ENCODE measurements around the gene GPR63.
"Not testable (repeated sequence)": the region's sequence is repeated elsewhere in the genome, so short reads cannot be mapped to it uniquely, and the experiment has no call there.

The GPR63 gene

GRCh38 chr6:96837081-96837971, at the start of gene GPR63:
TSS of gene GPR63 (minus strand) at chr6:96837477. CDS start at chr6:96799731, 37,746 bp downstream.
- Histone ChIP-seq H3K4me3 (ENCODE audit: low read length in 2 of 2) (peak within 1 kb of the TSS; percentile 77 to 85), H3K9ac (ENCODE audit: low read depth in 1 of 2, low read length in 2 of 2) (peak within 1 kb of the TSS; percentile 61 to 70), H3K36me3 (ENCODE audit: control insufficient read depth in 2 of 2, insufficient read depth in 2 of 2, low read length in 2 of 2) (no peaks in the 10 kb centered on the region), H3K27me3 (ENCODE audit: control insufficient read depth in 2 of 2, insufficient read depth in 2 of 2, low read length in 2 of 2) (peaks cover 10 to 12% of the 10 kb centered on the region in 2 donors), H3K9me3 (ENCODE audit: control insufficient read depth in 2 of 2, low read length in 2 of 2) (no peaks in the 10 kb centered on the region), H3K27ac (ENCODE audit: low read depth in 2 of 2, low read length in 2 of 2) (peak within 1 kb of the TSS; percentile 33 to 45), H3K4me1 (ENCODE audit: control insufficient read depth in 2 of 2, insufficient read depth in 2 of 2, low read length in 2 of 2) (peaks cover 0 to 3% of the 10 kb centered on the region in 2 donors)

DNA sequence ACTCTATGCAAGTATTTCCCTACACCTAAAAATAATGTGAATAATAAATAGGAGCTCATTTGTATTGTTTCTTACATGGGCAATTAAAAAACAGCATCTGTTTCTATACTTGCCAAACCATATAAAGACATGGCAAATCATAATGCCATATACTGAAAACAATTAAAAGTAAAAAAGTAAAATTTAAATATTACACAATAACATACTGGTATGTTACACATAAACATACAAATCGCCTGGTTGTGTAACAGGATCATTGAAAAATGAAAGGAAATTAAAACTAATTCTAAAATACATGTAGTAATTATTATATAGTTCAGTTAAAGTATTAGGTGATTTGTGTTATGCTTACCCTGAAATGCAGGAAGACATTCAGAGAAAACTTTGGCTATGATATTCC, 49.2 kb upstream of the GPR63 start:
- Histone ChIP-seq H3K9me3 (ENCODE audit: control insufficient read depth in 2 of 2, low read length in 2 of 2) (no peaks in the 10 kb centered on the region), H3K36me3 (ENCODE audit: control insufficient read depth in 2 of 2, insufficient read depth in 2 of 2, low read length in 2 of 2) (peaks cover 8 to 15% of the 10 kb centered on the region in 2 donors), H3K9ac (ENCODE audit: low read depth in 1 of 2, low read length in 2 of 2) (no peak overlapping the region), H3K27me3 (ENCODE audit: control insufficient read depth in 2 of 2, insufficient read depth in 2 of 2, low read length in 2 of 2) (no peaks in the 10 kb centered on the region), H3K27ac (ENCODE audit: low read depth in 2 of 2, low read length in 2 of 2) (no peak overlapping the region), H3K4me1 (ENCODE audit: control insufficient read depth in 2 of 2, insufficient read depth in 2 of 2, low read length in 2 of 2) (no peaks in the 10 kb centered on the region), H3K4me3 (ENCODE audit: low read length in 2 of 2) (no peak overlapping the region)

DNA sequence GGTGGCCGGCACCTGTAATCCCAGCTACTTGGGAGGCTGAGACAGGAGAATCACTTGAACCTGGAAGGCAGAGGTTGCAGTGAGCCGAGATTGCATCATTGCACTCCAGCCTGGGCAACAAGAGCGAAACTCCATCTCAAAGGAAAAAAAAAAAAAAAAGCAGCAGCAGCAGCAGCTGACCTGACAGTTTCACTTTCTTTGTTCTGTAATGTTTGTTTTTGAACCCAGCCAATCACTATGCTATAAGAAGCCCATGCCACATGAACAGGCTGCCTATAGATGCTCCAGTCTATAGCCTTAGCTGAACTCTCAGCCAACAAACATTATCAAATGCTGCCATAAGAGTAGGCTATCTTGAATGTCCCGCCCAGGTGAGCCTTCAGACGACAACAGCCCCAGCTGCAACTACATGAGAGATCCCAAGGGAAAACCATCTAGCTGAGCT, 47.9 kb upstream of the GPR63 start:
- H3K27me3 ChIP-seq (ENCODE audit: control insufficient read depth in 2 of 2, insufficient read depth in 2 of 2, low read length in 2 of 2); H3K4me1 ChIP-seq (ENCODE audit: control insufficient read depth in 2 of 2, insufficient read depth in 2 of 2, low read length in 2 of 2); H3K36me3 ChIP-seq (ENCODE audit: control insufficient read depth in 2 of 2, insufficient read depth in 2 of 2, low read length in 2 of 2); H3K27ac ChIP-seq (ENCODE audit: low read depth in 2 of 2, low read length in 2 of 2); H3K9me3 ChIP-seq (ENCODE audit: control insufficient read depth in 2 of 2, low read length in 2 of 2); H3K4me3 ChIP-seq (ENCODE audit: low read length in 2 of 2); H3K9ac ChIP-seq (ENCODE audit: low read depth in 1 of 2, low read length in 2 of 2): not testable (repeated sequence)

DNA sequence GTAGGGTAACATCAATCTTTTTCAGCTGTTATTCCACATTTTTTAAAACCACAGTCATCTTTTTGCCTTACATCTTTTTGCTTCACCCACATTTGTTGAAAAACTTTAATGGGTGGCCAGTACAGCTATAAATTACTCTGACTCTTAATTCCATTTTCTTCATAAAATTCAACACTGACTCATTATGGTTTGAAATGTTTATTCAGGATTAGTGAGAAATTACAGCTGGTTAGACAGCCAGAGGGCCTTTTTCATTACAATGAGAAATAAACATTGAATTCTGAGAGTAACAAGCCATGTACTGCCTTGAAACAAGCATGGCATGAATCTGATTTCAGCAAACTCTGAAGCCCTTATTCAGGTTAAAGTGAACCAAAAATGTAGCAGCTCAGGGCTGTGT, 40.9 kb upstream of the GPR63 start:
- H3K9ac ChIP-seq (ENCODE audit: low read depth in 1 of 2, low read length in 2 of 2): no peak overlapping the region
- H3K4me1 ChIP-seq (ENCODE audit: control insufficient read depth in 2 of 2, insufficient read depth in 2 of 2, low read length in 2 of 2): no peaks in the 10 kb centered on the region
- H3K4me3 ChIP-seq (ENCODE audit: low read length in 2 of 2): no peak overlapping the region
- H3K36me3 ChIP-seq (ENCODE audit: control insufficient read depth in 2 of 2, insufficient read depth in 2 of 2, low read length in 2 of 2): no peaks in the 10 kb centered on the region
- no peaks in the 10 kb centered on the region for H3K27me3 ChIP-seq (ENCODE audit: control insufficient read depth in 2 of 2, insufficient read depth in 2 of 2, low read length in 2 of 2)
- H3K9me3 ChIP-seq (ENCODE audit: control insufficient read depth in 2 of 2, low read length in 2 of 2): no peaks in the 10 kb centered on the region
- H3K27ac ChIP-seq (ENCODE audit: low read depth in 2 of 2, low read length in 2 of 2): no peak overlapping the region

GRCh38 chr6:96876886-96877545, 39.7 kb upstream of the GPR63 start:
- H3K27me3 ChIP-seq (ENCODE audit: control insufficient read depth in 2 of 2, insufficient read depth in 2 of 2, low read length in 2 of 2): no peaks in the 10 kb centered on the region
- no peak overlapping the region for H3K9ac ChIP-seq (ENCODE audit: low read depth in 1 of 2, low read length in 2 of 2)
- H3K27ac ChIP-seq (ENCODE audit: low read depth in 2 of 2, low read length in 2 of 2): no peak overlapping the region
- H3K36me3 ChIP-seq (ENCODE audit: control insufficient read depth in 2 of 2, insufficient read depth in 2 of 2, low read length in 2 of 2): no peaks in the 10 kb centered on the region
- H3K9me3 ChIP-seq (ENCODE audit: control insufficient read depth in 2 of 2, low read length in 2 of 2): no peaks in the 10 kb centered on the region
- H3K4me1 ChIP-seq (ENCODE audit: control insufficient read depth in 2 of 2, insufficient read depth in 2 of 2, low read length in 2 of 2): no peaks in the 10 kb centered on the region
- no peak overlapping the region for H3K4me3 ChIP-seq (ENCODE audit: low read length in 2 of 2)

DNA sequence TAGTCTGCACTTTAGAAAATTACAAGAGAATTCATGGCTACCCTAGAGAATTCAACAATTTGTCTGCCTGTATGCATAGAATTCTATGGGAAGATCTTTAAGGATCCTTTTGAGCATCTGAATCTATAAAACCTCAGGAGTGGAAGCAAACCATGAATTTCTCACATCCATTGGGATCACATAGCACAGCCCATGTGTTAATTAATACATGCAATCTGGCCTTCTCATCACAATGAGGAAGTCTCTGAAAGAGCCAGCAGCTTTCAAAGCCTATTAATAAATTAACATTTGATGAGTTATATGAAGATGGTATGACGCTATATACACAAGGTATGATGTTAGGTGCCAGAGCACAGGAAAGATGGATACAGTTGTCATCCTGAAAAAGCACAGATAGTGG, 35.7 kb upstream of the GPR63 start:
- H3K9ac ChIP-seq (ENCODE audit: low read depth in 1 of 2, low read length in 2 of 2): no peak overlapping the region
- no peaks in the 10 kb centered on the region for H3K9me3 ChIP-seq (ENCODE audit: control insufficient read depth in 2 of 2, low read length in 2 of 2)
- H3K27me3 ChIP-seq (ENCODE audit: control insufficient read depth in 2 of 2, insufficient read depth in 2 of 2, low read length in 2 of 2): no peaks in the 10 kb centered on the region

DNA sequence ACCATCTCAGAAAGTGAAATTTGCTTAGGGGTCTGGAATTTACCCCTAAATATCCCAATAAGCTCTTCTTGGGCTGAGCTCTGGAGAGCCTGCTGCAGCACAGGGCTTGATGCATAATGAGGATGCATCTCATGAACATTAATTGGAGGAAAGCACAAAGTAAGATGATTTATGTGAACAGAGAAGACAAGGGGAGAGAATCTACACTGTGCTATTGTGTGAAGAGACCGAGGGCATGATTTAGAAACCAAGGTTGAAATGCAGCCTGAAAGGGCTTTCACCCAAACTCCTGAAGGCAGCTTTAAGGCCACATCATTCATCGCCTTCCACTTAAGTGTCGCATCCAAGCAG, 27.8 kb upstream of the GPR63 start:
- H3K27me3 ChIP-seq (ENCODE audit: control insufficient read depth in 2 of 2, insufficient read depth in 2 of 2, low read length in 2 of 2): no peaks in the 10 kb centered on the region

More for the DNA sequence above, 35.7 kb upstream of the GPR63 start:
- Histone ChIP-seq H3K36me3 (ENCODE audit: control insufficient read depth in 2 of 2, insufficient read depth in 2 of 2, low read length in 2 of 2) (no peaks in the 10 kb centered on the region), H3K4me1 (ENCODE audit: control insufficient read depth in 2 of 2, insufficient read depth in 2 of 2, low read length in 2 of 2) (no peaks in the 10 kb centered on the region), H3K27ac (ENCODE audit: low read depth in 2 of 2, low read length in 2 of 2) (no peak overlapping the region), H3K4me3 (ENCODE audit: low read length in 2 of 2) (no peak overlapping the region)

DNA sequence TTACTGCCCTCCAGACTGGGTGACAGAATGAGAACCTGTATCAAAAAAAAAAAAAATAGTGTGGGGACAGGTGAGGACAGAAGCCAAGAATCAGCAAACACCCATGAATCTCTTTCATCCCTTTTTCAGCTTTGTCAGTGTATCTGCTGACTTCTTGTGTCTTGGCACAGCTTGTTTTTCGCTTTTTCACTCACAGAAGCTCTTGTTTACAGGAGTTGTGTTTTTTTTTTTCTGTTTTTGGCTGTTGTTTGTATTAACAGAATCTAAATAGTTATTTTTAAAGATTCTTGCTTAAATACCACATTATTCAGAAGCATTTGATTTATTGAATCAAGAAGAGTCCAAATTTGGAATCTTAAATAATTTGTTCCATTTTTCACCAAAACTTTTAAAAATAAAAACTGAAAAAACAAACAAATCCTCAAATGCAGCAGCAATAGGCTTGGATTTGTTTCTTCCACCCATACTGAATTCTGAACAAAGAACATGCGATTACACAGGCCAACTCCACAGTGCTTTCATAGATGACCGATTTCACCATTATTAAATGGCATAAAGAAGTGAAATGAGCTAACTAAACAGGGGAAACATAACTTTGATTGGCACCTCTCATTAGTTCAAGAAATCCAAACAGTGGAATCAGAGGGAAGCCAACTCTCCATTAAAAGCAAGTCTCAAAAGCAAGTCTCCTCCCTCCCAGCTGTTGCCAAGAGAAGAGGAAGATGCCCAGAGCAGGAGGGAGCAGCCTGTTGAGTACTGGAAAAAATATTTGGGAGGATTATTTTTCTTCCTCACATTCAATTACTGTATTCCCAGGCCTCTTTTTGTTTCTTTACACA, 27.2 kb upstream of the GPR63 start:
- Histone ChIP-seq H3K4me3 (ENCODE audit: low read length in 2 of 2) (no peak overlapping the region), H3K27ac (ENCODE audit: low read depth in 2 of 2, low read length in 2 of 2) (peak overlapping the region in 1 of 2 donors; percentile 38), H3K27me3 (ENCODE audit: control insufficient read depth in 2 of 2, insufficient read depth in 2 of 2, low read length in 2 of 2) (no peaks in the 10 kb centered on the region), H3K36me3 (ENCODE audit: control insufficient read depth in 2 of 2, insufficient read depth in 2 of 2, low read length in 2 of 2) (no peaks in the 10 kb centered on the region), H3K9me3 (ENCODE audit: control insufficient read depth in 2 of 2, low read length in 2 of 2) (no peaks in the 10 kb centered on the region), H3K9ac (ENCODE audit: low read depth in 1 of 2, low read length in 2 of 2) (no peak overlapping the region), H3K4me1 (ENCODE audit: control insufficient read depth in 2 of 2, insufficient read depth in 2 of 2, low read length in 2 of 2) (no peaks in the 10 kb centered on the region)

More for the DNA sequence above, 27.8 kb upstream of the GPR63 start:
- no peak overlapping the region for H3K27ac ChIP-seq (ENCODE audit: low read depth in 2 of 2, low read length in 2 of 2)
- H3K9ac ChIP-seq (ENCODE audit: low read depth in 1 of 2, low read length in 2 of 2): no peak overlapping the region
- H3K36me3 ChIP-seq (ENCODE audit: control insufficient read depth in 2 of 2, insufficient read depth in 2 of 2, low read length in 2 of 2): no peaks in the 10 kb centered on the region
- H3K4me1 ChIP-seq (ENCODE audit: control insufficient read depth in 2 of 2, insufficient read depth in 2 of 2, low read length in 2 of 2): no peaks in the 10 kb centered on the region
- no peak overlapping the region for H3K4me3 ChIP-seq (ENCODE audit: low read length in 2 of 2)
- no peaks in the 10 kb centered on the region for H3K9me3 ChIP-seq (ENCODE audit: control insufficient read depth in 2 of 2, low read length in 2 of 2)

GRCh38 chr6:96862560-96862959, 25.3 kb upstream of the GPR63 start:
- Histone ChIP-seq H3K4me3 (ENCODE audit: low read length in 2 of 2) (no peak overlapping the region), H3K27me3 (ENCODE audit: control insufficient read depth in 2 of 2, insufficient read depth in 2 of 2, low read length in 2 of 2) (no peaks in the 10 kb centered on the region), H3K27ac (ENCODE audit: low read depth in 2 of 2, low read length in 2 of 2) (no peak overlapping the region), H3K36me3 (ENCODE audit: control insufficient read depth in 2 of 2, insufficient read depth in 2 of 2, low read length in 2 of 2) (no peaks in the 10 kb centered on the region), H3K4me1 (ENCODE audit: control insufficient read depth in 2 of 2, insufficient read depth in 2 of 2, low read length in 2 of 2) (no peaks in the 10 kb centered on the region), H3K9me3 (ENCODE audit: control insufficient read depth in 2 of 2, low read length in 2 of 2) (no peaks in the 10 kb centered on the region), H3K9ac (ENCODE audit: low read depth in 1 of 2, low read length in 2 of 2) (no peak overlapping the region)

GRCh38 chr6:96861588-96861987, 24.3 kb upstream of the GPR63 start:
- no peaks in the 10 kb centered on the region for H3K36me3 ChIP-seq (ENCODE audit: control insufficient read depth in 2 of 2, insufficient read depth in 2 of 2, low read length in 2 of 2)
- no peaks in the 10 kb centered on the region for H3K27me3 ChIP-seq (ENCODE audit: control insufficient read depth in 2 of 2, insufficient read depth in 2 of 2, low read length in 2 of 2)
- H3K27ac ChIP-seq (ENCODE audit: low read depth in 2 of 2, low read length in 2 of 2): no peak overlapping the region
- H3K4me1 ChIP-seq (ENCODE audit: control insufficient read depth in 2 of 2, insufficient read depth in 2 of 2, low read length in 2 of 2): no peaks in the 10 kb centered on the region
- no peak overlapping the region for H3K9ac ChIP-seq (ENCODE audit: low read depth in 1 of 2, low read length in 2 of 2)
- H3K9me3 ChIP-seq (ENCODE audit: control insufficient read depth in 2 of 2, low read length in 2 of 2): no peaks in the 10 kb centered on the region
- no peak overlapping the region for H3K4me3 ChIP-seq (ENCODE audit: low read length in 2 of 2)
